Endothelial cell of umbilical vein (primary cell): ENCODE measurements around the gene THSD4. TPM values are rescaled to one million over a fixed set of nuclear protein-coding genes. Genes with fewer than 3 reads are reported as not detected.

Source experiments
- BruUV-seq: library from RNA; stranded (reverse); fragments of 400-500 nt; replicated peaks from 2 replicates; lab custom pipeline; 2021; lab: Mats Ljungman, UMichigan
- CTCF ChIA-PET: fragments of 300-600, 350-600 bp; sonication (Branson Sonifier 250); formaldehyde crosslinking; loops from one replicate; lab custom pipeline; 2021; ENCODE audit warnings: antibody characterized with exemption, inconsistent platforms; lab: Charles Lee
- POLR2A ChIA-PET: fragments of 300-600, 350-600 bp; sonication (Branson Sonifier 250); formaldehyde crosslinking; loops from one replicate; lab custom pipeline; 2021; ENCODE audit warnings: antibody characterized with exemption, inconsistent platforms; lab: Charles Lee
- DNase-seq: peaks from one replicate; pipeline ENCODE4 v3.0.0-alpha.2; 2011; ENCODE audit warnings: low read depth, low spot score
- FAIRE-seq: peaks from 2 replicates; lab custom pipeline; 2011; peaks lifted over from hg19 to GRCh38; lab: Jason Lieb, UNC
- H2AFZ ChIP-seq: 2 replicates; pipeline ENCODE4 v1.6.0; 2012; ENCODE audit warnings: low read depth, low read length, control low read depth, inconsistent platforms
- H3K27ac ChIP-seq: 2 replicates; pipeline ENCODE4 v1.5.1; 2011; ENCODE audit warnings: low read depth, mild to moderate bottlenecking, control low read depth, low read length, moderate library complexity; ENCODE audit not compliant: insufficient read depth
- H3K27me3 ChIP-seq, 2 experiments: 2 replicates each; pipeline versions ENCODE4 v1.6.0 to v1.6.1; 2011; ENCODE audit warnings: low read length in 2 of 2, mixed read lengths in 1 of 2; ENCODE audit not compliant: control insufficient read depth in 2 of 2, insufficient read depth in 2 of 2
- H3K36me3 ChIP-seq, 2 experiments: 2 replicates in 1 of 2; 3 replicates in 1 of 2; pipeline ENCODE4 v1.5.1; 2011; ENCODE audit warnings: low read length in 2 of 2, mild to moderate bottlenecking in 1 of 2, moderate library complexity in 1 of 2; ENCODE audit not compliant: control insufficient read depth in 2 of 2, insufficient read depth in 2 of 2; ENCODE audit errors: extremely low read depth in 1 of 2
- H3K4me1 ChIP-seq: 3 replicates; pipeline ENCODE4 v1.5.1; 2011; ENCODE audit warnings: mild to moderate bottlenecking, low read length; ENCODE audit not compliant: control insufficient read depth, insufficient read depth; ENCODE audit errors: extremely low read depth
- H3K4me2 ChIP-seq: 2 replicates; pipeline ENCODE4 v1.6.1; 2011; ENCODE audit warnings: low read length, control low read depth, mixed read lengths; ENCODE audit not compliant: insufficient read depth
- H3K4me3 ChIP-seq, 3 experiments: fragments of 200-600 bp in 1 of 3; sonication (generic), shearing (Covaris generic) in 1 of 3; replicated peaks in 1 of 3; 2 replicates each; pipeline ENCODE4 v1.5.1; 2011 to 2016; ENCODE audit warnings: control low read depth in 3 of 3, low read length in 3 of 3, mild to moderate bottlenecking in 2 of 3, inconsistent platforms in 1 of 3, low read depth in 1 of 3, moderate library complexity in 1 of 3; ENCODE audit not compliant: insufficient read depth in 1 of 3
- H3K79me2 ChIP-seq: 2 replicates; pipeline ENCODE4 v1.6.0; 2012; ENCODE audit warnings: low read length, inconsistent platforms; ENCODE audit not compliant: control insufficient read depth, insufficient read depth
- H3K9ac ChIP-seq: replicated peaks from 2 replicates; pipeline ENCODE3; 2011; ENCODE audit warnings: low read length, control low read depth; ENCODE audit not compliant: insufficient read depth; ENCODE audit errors: extremely low read depth
- H3K9me1 ChIP-seq: replicated peaks from 3 replicates; pipeline ENCODE4 v1.6.0; 2011; ENCODE audit warnings: mild to moderate bottlenecking, low read length; ENCODE audit not compliant: control insufficient read depth, insufficient read depth; ENCODE audit errors: extremely low read depth
- H3K9me3 ChIP-seq: replicated peaks from 2 replicates; pipeline ENCODE4 v1.5.1; 2012; ENCODE audit warnings: low read length, inconsistent platforms; ENCODE audit not compliant: control insufficient read depth, insufficient read depth
- H4K20me1 ChIP-seq: replicated peaks from 2 replicates; pipeline ENCODE3; 2011; ENCODE audit warnings: mild to moderate bottlenecking, low read length; ENCODE audit not compliant: control insufficient read depth, insufficient read depth; ENCODE audit errors: extremely low read depth
- EZH2 ChIP-seq: IDR thresholded peaks from 2 replicates; pipeline ENCODE4 v1.6.1; 2012; ENCODE audit warnings: borderline replicate concordance, low read depth, mild to moderate bottlenecking, moderate library complexity, low read length, inconsistent platforms; ENCODE audit not compliant: severe bottlenecking
- FOS ChIP-seq: IDR thresholded peaks from 2 replicates; pipeline ENCODE4 v1.6.1; 2011; ENCODE audit warnings: mild to moderate bottlenecking, low read length, moderate library complexity, borderline replicate concordance; ENCODE audit not compliant: insufficient read depth
- GATA2 ChIP-seq: IDR thresholded peaks from 2 replicates; pipeline ENCODE4 v1.7.0; 2011; ENCODE audit warnings: low read depth, mild to moderate bottlenecking, moderate library complexity, mixed read lengths, low read length; ENCODE audit not compliant: insufficient read length, insufficient read depth
- JUN ChIP-seq: IDR thresholded peaks from 2 replicates; pipeline ENCODE4 v1.6.1; 2011; ENCODE audit warnings: borderline replicate concordance, low read depth; ENCODE audit not compliant: insufficient read length, insufficient read depth
- MYC ChIP-seq: IDR thresholded peaks from one replicate; pipeline ENCODE4 v1.6.1; 2011; ENCODE audit warnings: mild to moderate bottlenecking, low read depth, low read length
- POLR2AphosphoS5 ChIP-seq: IDR thresholded peaks from 2 replicates; pipeline ENCODE4 v1.6.1; 2012; ENCODE audit warnings: low read depth, mild to moderate bottlenecking, control low read depth, low read length, moderate library complexity; ENCODE audit not compliant: insufficient read depth
- dilution Hi-C: fragments of 300-500 bp; cut with MboI; formaldehyde crosslinking; loops from one replicate; pipeline ENCODE4 v1.15.0; 2019; ENCODE audit warnings: low sequenced_read_pairs; ENCODE audit not compliant: extremely low pct_ligation_motif_present
- intact Hi-C: fragments of 100-400 bp; cut with micrococcal nuclease; formaldehyde crosslinking; loops from one replicate; pipeline ENCODE4 v1.10.0; 2022
- polyA plus RNA-seq, 4 experiments: library from polyadenylated mRNA; depleted of rRNA in 3 of 4; stranded (reverse) in 3 of 4; unstranded in 1 of 4; fragments of >200 nt; gene quantifications; 2 replicates each; pipeline versions ENCODE4 v1.2.1 to v1.2.3, GENCODE V29; 2011 to 2012; ENCODE audit warnings: missing spikeins in 1 of 4
- total RNA-seq: library from RNA; stranded (reverse); gene quantifications from 2 replicates; pipeline ENCODE4 v1.2.3, GENCODE V29; 2021
- TF ChIP-seq, protein P1 (sequence below), 2 donors: IDR thresholded peaks; 1 replicate in 1 of 2; 2 replicates in 1 of 2; pipeline ENCODE4 v1.5.1; 2011; ENCODE audit warnings: low read length in 2 of 2, mild to moderate bottlenecking in 2 of 2, moderate library complexity in 2 of 2, control low read depth in 1 of 2, inconsistent platforms in 1 of 2, low read depth in 1 of 2; ENCODE audit not compliant: insufficient read depth in 1 of 2; ENCODE audit errors: extremely low read depth in 1 of 2

Gene THSD4
- total and polyA plus RNA-seq, 2 donors (not counting 3 experiments of a cell fraction or from before 2014, with no cell fraction given), result 9.9 to 25.4 TPM

GRCh38 chr15:71136793-71137518, 21.7 kb downstream of the THSD4 start:
- H3K9me1 ChIP-seq, result no peaks in the 10 kb centered on the region
- TF ChIP-seq, protein P1, sequence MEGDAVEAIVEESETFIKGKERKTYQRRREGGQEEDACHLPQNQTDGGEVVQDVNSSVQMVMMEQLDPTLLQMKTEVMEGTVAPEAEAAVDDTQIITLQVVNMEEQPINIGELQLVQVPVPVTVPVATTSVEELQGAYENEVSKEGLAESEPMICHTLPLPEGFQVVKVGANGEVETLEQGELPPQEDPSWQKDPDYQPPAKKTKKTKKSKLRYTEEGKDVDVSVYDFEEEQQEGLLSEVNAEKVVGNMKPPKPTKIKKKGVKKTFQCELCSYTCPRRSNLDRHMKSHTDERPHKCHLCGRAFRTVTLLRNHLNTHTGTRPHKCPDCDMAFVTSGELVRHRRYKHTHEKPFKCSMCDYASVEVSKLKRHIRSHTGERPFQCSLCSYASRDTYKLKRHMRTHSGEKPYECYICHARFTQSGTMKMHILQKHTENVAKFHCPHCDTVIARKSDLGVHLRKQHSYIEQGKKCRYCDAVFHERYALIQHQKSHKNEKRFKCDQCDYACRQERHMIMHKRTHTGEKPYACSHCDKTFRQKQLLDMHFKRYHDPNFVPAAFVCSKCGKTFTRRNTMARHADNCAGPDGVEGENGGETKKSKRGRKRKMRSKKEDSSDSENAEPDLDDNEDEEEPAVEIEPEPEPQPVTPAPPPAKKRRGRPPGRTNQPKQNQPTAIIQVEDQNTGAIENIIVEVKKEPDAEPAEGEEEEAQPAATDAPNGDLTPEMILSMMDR (IDR thresholded peaks at IDR 0.05; ENCODE audit: extremely low read depth in 1 of 2, insufficient read depth in 1 of 2, low read depth in 1 of 2, low read length in 2 of 2), result peak in 1 of 2 donors; percentile 11
- TF ChIP-seq GATA2 (no peak), JUN (peak; percentile 10)
- BruUV-seq, result TSS peak; percentile 53
- H3K4me3 ChIP-seq, result no peak overlapping the region
- H2AFZ ChIP-seq, result peak overlapping the region; percentile 16
- intact Hi-C loops, result loop anchor here (1.0 kb wide), 2 partner anchors 22 to 158 kb away; partner anchors contain the start of gene THSD4
- H3K27me3 ChIP-seq, result no peaks in the 10 kb centered on the region
- POLR2A ChIA-PET, result no interaction called here
- peak overlapping the region; percentile 2 for H3K4me2 ChIP-seq
- no peak for FAIRE-seq
- CTCF ChIA-PET, result interaction anchor here (1.1 to 1.5 kb wide), 2 partner anchors 20 to 303 kb away, joined by 3 to 7 read pairs; no protein-coding TSS in a partner anchor
- H3K9ac ChIP-seq, result peak overlapping the region; percentile 25
- peaks cover 42% of the 10 kb centered on the region for H3K4me1 ChIP-seq
- no peaks in the 10 kb centered on the region for H4K20me1 ChIP-seq
- no peak for DNase-seq
- H3K9me3 ChIP-seq, result no peaks in the 10 kb centered on the region
- no peaks in the 10 kb centered on the region for H3K36me3 ChIP-seq
- dilution Hi-C loops, result no loop called here
- H3K79me2 ChIP-seq, result no peaks in the 10 kb centered on the region
- H3K27ac ChIP-seq, result peak overlapping the region; percentile 81

GRCh38 chr15:71138473-71138872, 23.2 kb downstream of the THSD4 start:
- H3K9ac ChIP-seq, result no peak overlapping the region
- no TSS peak for BruUV-seq
- no peak overlapping the region for H3K27ac ChIP-seq
- no peaks in the 10 kb centered on the region for H3K9me1 ChIP-seq
- TF ChIP-seq FOS (no peak), POLR2AphosphoS5 (no peak), GATA2 (no peak), EZH2 (no peak), MYC (no peak)
- TF ChIP-seq, protein P1 (IDR thresholded peaks at IDR 0.05; ENCODE audit: extremely low read depth in 1 of 2, insufficient read depth in 1 of 2, low read depth in 1 of 2, low read length in 2 of 2), result no peak
- no peaks in the 10 kb centered on the region for H3K9me3 ChIP-seq
- no peak overlapping the region for H3K4me2 ChIP-seq
- ChIA-PET POLR2A (no interaction called here), CTCF (no interaction called here)
- H3K27me3 ChIP-seq, result no peaks in the 10 kb centered on the region
- H4K20me1 ChIP-seq, result no peaks in the 10 kb centered on the region
- no peaks in the 10 kb centered on the region for H3K36me3 ChIP-seq
- H3K4me1 ChIP-seq, result peaks cover 29% of the 10 kb centered on the region
- intact Hi-C loops, result no loop called here
- no peaks in the 10 kb centered on the region for H3K79me2 ChIP-seq
- DNase-seq (no peak), FAIRE-seq (no peak)
- dilution Hi-C loops, result no loop called here
- H2AFZ ChIP-seq, result no peak overlapping the region
- no peak overlapping the region for H3K4me3 ChIP-seq
